COR-L47 (cell line): ENCODE measurements around the gene NPIPB6.

ENCODE experiments used
- DNase-seq: peaks from one replicate; lab custom pipeline; 2025; lab: John Stamatoyannopoulos, UW

NPIPB6 gene

DNA sequence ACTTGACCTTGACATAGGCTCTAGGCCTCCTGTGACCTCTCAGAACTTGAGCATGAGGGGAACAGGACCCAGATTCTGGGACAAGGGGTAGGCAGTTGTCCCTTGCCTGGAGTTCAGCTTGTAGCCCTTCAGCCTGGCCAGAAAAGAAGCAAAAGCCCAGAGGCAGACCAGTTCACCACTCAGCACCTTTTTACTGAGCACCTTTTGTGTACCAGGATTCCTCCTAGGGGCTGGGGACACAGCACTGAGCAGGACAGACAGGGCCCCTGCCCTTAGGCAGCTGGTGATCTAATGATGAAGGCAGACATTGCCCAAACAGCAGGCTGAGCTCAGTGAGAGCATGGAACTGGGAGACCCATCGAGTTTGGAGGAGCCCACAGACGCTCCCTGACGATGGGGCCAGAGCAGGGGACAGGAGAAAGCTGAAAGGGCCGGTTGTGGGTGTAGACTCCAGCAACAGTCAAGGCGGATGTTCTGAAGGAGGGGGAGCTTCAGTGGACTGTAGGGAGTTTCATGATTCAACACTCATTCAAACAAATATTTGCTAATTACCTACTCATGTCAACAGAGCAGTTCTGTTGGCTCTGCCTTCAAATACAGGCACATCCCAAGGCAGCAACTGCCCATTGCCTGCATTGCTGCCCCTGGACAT lies 38.9 kb downstream of the NPIPB6 start:
- peak; percentile 14 for DNase-seq

DNA sequence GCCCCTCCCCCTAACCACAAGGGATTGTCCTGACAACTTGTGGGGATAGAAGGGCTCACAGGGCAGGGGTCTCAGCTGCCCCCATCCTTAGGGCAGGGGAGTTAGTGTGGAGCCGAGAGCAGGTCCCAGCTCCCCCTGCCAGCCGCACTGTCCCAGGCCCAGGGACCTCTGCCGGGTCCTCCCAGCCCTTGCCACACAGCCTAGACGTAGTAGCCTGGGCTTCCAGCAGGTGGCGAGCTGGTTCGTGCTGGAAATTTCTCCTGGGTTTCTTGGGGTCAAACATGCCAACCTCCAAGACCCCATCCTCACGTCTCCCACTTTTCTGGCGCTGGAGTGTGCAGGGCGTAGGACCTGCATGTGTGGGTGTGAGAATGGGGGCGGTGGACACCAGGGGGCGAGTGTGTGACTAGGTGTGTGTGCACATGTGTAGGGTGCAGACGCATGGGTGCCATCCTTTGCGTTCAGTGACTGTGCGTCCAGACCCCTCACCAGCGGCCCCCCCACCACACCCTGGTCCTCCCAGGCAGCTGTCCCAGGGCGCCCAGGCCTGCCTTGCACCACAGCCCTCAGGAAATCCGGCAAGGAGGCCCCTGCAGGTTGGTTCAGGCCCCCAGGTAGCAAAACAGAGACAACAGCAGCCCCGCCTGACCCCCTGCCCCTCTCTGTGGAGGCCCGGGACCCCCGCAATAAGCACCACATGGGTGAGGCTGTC lies 41.5 kb downstream of the NPIPB6 start:
- DNase-seq, result no peak

GRCh38 chr16:28320741-28321140 lies 42.6 kb downstream of the NPIPB6 start:
- no peak for DNase-seq

DNA sequence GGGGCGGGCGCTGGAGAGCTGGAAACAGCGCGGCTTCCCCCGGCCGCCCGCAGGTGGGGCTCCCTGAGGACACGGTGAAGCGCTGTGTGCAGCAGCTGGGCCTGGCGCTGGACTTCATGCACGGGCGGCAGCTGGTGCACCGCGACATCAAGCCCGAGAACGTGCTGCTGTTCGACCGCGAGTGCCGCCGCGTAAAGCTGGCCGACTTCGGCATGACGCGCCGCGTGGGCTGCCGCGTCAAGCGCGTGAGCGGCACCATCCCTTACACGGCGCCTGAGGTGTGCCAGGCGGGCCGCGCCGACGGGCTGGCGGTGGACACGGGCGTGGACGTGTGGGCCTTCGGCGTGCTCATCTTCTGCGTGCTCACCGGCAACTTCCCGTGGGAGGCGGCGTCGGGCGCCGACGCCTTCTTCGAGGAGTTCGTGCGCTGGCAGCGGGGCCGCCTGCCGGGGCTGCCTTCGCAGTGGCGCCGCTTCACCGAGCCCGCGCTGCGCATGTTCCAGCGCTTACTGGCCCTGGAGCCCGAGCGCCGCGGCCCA lies 43.2 kb downstream of the NPIPB6 start:
- DNase-seq, result no peak

GRCh38 chr16:28319476-28320022 lies 43.8 kb downstream of the NPIPB6 start:
- no peak for DNase-seq

GRCh38 chr16:28318042-28318744 lies 45.1 kb downstream of the NPIPB6 start:
- no peak for DNase-seq

DNA sequence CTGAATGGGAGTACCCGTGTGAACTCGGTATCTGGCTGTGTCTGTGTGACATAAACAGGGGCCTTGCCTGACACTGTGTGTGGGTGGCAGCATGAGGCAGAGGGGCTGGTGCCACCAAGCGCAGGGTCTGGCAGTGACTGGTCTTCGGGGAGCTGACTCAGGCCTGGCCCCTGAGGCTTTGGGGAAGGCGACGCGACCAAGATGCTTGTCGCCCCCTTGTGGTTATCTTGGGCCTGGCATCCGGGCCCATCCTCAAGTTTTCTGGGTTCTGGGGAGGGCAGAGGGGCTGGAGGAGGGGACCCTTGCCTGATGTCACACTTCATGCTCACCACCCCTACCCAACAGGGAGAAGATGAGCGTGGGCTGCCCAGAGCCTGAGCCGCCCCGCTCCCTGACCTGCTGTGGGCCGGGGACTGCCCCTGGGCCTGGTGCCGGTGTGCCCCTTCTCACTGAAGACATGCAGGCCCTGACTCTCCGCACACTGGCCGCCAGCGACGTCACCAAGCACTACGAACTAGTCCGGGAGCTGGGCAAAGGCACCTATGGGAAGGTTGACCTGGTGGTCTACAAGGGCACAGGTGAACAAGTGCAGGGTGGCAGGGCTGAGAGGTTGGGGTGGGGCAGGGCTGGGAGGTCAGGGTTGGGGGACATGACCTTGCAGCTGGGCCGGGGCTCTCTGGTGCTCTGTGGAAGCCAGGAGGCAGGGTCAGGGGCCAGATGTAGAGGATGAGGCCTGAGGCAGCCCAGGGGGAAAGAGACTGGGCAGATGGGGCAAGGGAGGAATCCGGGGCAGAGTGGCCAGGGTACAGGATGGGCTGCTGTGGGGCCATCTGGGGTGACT lies 46.0 kb downstream of the NPIPB6 start:
- DNase-seq, result no peak

DNA sequence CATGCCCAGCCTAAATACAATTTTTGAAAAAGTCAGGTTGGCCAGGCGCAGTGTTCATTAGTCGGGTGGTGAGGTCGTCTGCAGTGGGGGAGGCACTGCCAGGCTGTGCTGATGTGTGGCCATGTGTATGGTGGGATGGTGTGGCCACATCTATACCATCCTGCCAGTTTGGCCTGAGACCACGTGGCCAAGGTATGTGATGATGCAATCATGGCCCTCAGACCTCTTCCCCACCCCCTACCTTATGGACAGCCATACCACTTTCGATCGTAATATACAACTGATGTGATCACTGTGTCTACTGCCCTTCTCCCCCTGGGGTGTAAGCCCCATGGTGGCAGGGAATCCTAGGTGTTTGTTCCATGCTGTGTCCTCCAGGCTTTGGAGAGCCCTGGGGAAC lies 47.3 kb downstream of the NPIPB6 start:
- DNase-seq, result no peak

DNA sequence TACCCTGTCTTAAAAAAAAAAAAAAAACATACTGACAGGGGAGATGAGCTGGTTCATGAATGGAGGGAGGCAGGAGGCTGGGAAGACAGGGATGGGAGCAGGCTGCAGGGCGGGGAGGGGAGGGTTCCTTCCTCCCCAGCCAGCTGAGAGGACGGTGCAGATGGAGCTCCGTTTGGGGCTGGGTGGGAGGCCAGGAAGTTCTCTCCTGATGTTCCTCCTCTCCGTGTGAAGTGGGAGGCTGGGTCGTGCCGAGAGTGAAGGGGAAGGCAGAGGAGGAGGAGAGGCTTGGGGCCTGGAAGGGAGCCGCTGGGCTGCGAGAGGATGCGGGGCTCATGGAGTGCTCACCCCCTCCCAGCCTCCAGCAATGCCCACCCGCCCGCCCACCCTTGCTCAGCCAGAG lies 49.7 kb downstream of the NPIPB6 start:
- no peak for DNase-seq

DNA sequence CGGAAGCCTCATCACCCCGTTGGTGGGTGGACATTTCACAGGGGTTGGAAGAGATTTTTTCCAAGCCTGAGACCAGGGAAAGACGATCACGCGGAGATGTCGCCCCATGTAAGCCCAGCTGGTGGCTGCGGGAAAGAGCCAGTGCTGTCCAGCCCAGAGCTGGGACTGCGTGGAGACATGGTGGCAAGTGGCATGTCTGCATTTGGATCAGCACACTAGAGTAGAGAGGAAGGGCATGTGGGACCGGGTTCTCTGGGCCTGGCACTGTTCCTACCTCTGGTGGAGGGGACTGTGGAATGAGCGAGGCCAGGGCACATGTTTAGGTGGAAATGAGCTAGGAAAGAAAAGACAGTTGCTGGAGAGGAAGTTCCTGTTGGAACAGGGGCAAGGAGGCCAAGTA lies 51.0 kb downstream of the NPIPB6 start:
- DNase-seq, result no peak

GRCh38 chr16:28311913-28312312 lies 51.4 kb downstream of the NPIPB6 start:
- no peak for DNase-seq

GRCh38 chr16:28311413-28311812 lies 51.9 kb downstream of the NPIPB6 start:
- DNase-seq, result no peak

DNA sequence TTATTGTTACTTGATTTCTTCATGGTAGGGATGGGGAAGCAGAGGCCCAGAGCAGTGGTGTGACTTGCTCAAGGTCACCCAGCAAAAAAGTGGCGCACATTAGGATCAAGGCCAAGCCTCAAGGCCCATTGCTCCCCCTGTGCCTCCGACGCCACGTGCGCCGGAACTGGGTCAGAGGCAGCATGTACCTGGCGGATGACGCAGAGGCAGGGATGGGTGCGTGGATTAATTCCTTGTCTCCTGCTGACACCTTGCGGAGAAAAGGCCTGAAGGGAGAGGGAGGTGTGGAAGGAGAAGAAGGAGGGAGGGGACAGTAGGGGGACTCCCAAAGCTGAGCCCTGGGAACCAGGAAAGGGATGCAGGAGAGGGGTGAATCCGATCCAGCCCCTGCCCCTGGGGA lies 52.5 kb downstream of the NPIPB6 start:
- no peak for DNase-seq

DNA sequence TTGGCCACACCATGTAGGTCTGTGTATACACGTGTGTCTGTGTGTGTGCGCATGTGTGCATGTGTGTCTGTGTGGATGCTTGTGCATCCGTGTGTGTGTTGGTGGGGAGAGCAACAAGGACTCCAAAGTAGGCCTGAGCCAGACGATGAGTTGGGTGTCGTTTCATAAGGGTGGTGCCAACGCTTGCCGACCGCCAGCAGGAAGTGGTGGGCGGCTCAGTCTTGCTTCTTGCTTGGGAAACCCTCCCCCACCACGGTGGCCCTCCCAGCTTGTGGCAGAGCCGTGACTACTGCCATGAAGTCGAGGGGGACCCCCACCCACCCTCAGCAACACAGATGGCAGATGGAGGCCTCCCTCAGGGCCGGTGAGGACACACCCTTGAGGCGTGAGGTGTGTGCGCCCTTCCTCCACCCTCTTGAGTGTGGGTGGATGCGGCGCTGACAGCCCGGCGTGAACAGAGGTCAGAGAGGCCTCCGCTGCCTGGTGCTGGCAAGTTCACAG lies 53.4 kb downstream of the NPIPB6 start:
- DNase-seq, result no peak

DNA sequence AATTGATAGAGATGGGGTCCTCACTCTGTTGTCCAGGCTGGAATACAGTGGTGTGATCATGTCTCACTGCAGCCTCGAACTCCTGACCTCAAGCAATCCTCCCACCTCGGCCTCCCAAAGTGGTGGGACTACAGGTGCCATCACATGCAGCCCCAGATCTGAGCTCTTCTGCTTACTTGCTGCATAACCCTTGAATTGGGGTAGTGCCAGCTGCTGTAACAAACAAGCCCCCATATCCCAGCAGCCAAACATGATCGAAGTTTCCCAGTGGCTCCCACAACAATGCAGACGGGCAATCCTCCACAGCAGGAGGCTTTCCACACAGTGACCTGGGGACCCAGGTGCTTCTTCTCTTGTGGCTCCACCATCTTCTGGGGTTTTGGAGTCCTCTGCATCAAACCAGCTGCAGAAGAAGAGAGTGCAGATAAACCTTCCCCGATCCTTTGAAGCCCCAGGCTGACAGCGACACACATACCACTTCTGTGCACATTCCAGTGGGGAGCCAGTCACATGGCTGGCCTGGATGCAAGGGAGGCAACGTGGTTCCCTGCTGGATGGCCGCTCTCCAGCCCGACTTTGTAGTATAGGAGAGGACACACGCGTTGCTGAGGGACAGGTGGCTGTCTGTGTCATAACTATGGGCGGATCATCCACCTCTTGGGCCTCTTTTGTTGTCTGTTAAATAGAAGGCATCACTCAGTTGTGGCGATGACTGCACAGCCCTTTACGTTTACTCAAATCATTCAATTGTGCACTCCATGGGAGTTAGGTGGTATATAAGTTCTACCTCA lies 54.3 kb downstream of the NPIPB6 start:
- no peak for DNase-seq

DNA sequence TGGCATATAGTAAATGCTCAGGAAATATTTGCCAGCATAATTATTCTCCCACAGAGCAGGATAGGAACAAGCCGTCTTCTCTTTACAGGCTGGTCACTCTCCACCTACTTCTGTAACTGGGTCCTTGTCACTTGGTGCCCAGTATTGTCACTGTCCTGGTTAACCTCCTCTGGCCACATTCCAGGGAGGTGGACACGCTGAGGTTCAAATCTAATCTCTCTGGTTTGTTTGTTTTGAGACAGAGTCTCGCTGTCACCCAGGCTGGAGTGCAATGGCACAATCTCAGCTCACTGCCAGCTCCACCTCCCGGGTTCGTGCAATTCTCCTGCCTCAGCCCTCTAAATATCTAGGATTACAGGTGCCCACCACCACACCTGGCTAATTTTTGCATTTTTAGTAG lies 55.4 kb downstream of the NPIPB6 start:
- no peak for DNase-seq

DNA sequence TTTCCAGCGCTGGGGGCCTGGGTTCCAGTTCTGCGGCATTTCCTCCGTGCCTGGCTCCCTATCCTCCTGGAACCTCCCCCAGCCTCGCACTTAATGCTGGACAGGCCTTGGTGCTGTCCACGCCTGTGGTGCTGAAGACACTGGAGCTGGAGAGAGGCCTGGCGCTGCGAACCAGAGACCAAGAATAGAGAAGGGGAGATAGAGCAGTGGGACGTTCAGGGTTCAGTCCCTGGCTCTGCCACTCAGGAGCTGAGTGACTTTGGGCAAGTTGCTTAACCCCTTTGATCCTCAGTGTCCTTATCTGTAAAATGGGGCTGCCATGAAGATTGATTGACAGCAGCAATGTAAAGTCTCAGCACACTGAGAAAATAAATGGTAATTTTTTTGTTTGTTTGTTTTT lies 59.1 kb downstream of the NPIPB6 start:
- DNase-seq, result no peak

DNA sequence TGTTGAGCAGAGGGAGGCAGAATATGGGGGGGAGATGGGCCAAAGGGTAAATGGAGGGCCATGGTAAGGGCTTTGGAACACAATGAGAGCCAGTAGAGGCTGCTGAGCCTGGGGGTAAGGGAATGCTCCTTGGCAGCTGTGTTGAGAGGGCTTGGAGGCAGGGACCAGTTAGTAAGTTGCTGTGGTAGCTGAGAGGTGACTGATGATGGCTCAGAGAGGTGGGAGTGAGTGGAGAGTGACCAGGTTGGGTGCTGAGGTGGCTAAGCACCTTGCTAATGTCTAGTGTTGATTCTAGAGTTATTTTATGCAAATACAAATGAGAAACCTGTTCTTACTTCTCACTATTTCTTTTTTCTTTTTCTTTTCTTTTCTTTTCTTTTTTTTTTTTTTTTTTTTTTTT lies 60.2 kb downstream of the NPIPB6 start:
- DNase-seq, result no peak

GRCh38 chr16:28301620-28302019 lies 61.7 kb downstream of the NPIPB6 start:
- no peak for DNase-seq

- no peak for DNase-seq
Measured at GRCh38 chr16:28301154-28301553, 62.2 kb downstream of the NPIPB6 start.

- DNase-seq, result no peak
Measured at GRCh38 chr16:28300327-28300726, 63.0 kb downstream of the NPIPB6 start.
